GM18909 (cell line): ENCODE data around the gene SLC2A11.
A peak's percentile ranks its signal among the peaks of the same experiment; 100 is the strongest.

Source experiments
- ATAC-seq: cut with Tn5 transposase; IDR thresholded peaks from one replicate; pipeline ENCODE4 v1.9.1; 2021; ENCODE audit warnings: mild to moderate bottlenecking; ENCODE audit not compliant: unreplicated experiment, poor library complexity

Gene SLC2A11

GRCh38 chr22:23857606-23858483, at the start of gene SLC2A11:
Gene SLC2A11 (plus strand): TSS chr22:23857875. CDS start chr22:23858000, 125 bp downstream.
- peak; percentile 90 for ATAC-seq

- no peak for ATAC-seq
Observed at GRCh38 chr22:23812378-23812777, 45.3 kb upstream of the SLC2A11 start.

DNA sequence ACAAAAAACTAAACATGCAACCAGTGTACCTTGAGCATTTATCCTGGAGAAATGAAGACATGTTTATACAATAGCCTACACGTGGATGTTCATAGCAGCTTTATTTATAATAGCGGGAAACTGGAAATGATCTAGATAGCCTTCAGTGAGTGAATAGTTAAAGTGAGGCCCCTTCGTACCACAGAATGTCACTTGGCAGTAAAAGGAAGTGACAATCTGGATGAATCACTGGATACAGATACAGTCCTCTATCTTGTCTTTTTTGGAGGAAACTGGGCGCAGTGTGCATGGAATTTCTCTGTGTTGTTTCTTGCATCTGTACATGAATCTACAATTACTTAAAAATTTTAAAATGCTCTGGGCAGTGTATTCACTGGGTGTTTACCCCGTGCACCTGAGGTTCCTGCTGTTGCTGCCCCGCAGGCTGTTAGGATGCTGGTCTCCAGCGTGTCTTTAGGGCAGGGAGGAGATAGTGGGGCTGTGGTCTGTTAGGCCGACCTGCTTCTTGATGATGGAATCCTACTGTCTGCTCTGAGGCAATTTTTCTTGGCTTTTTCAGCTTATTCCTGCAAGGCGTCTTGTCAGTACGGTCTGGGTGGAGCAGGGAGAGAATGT, 42.0 kb upstream of the SLC2A11 start:
- ATAC-seq = no peak

GRCh38 chr22:23816156-23816976, 41.3 kb upstream of the SLC2A11 start:
- no peak for ATAC-seq

DNA sequence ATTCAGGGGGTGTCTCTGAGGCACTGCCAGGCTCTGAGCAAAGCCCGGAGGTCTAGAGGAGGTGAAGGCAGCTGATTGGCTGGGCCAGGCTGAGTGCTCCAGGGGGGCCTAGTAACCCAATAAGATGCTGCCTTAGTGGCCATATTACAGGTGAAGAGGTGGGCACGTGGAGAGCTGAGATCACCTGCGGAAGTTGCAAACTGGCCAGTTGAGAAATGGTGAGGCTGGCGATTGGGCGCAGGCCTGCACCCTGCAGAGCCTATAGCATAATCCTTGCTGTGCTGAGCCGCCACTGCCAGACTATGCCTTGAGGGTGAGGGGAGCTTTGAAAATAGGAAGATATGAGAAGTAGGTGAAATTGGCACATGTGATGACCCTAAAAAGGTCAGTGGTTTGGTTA, 40.5 kb upstream of the SLC2A11 start:
- no peak for ATAC-seq

- ATAC-seq = no peak
Observed at GRCh38 chr22:23818541-23818940, 39.1 kb upstream of the SLC2A11 start.

GRCh38 chr22:23820748-23821211, 36.9 kb upstream of the SLC2A11 start:
- no peak for ATAC-seq

- no peak for ATAC-seq
Observed at GRCh38 chr22:23822101-23822671, 35.5 kb upstream of the SLC2A11 start.

DNA sequence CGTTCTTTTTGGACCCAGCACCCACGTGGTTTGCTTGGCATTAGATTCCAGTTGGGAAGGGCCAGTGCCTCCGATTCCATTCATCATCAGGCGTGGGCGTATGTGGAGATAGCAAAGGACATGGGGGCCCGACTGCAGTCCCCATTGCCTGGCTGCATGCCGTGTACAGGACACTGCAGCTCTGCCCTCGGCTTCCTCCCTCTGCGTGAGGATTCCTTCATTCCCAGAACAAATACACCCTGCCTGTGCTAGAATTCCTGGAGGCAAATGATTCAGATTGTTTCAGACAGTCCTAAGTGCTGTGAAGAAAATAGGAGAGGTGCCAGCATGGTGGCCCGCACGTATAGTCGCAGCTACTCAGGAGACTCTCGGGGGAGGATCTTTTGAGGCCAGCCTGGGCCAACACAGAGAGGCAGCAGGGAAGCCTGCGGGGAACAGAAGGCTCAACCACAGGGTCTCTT, 34.3 kb upstream of the SLC2A11 start:
- ATAC-seq = no peak

DNA sequence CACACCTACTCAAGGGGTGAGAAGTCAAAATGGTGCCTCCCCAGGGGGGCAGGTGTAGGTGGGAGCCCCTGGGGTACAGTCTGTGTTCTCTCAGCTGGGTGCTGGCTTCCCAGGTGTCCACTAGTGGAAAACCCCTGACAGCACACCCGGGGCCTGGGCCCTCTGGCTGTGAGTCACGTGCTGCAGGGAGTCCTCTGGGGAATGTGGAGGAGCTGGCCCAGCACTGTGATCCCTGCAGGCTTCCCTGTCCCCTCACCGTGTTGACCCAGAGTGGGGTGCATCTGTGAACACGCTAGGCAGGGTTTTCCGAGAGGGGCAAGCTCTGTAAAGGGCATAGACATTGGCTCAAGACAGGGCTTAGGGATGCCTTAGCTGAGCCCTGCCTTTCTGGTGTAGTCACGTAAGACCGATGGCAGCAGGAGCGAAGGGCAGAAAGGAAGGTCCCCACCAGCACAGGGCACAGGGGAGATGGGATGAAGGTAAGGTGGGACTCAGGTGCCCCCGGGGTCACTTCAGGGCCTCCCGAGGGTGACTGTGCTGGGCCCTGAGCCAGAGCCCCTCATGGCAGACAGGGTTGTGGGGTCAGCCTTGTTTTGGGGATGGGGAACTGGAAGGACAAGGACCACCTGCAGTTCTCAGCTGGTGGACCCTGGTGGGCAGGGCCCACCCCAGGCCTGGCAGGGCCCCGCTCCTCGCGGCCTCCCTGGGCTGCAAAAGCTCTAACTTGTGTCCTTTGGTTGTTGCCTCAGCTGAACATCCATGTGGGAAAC, 33.0 kb upstream of the SLC2A11 start:
- no peak for ATAC-seq

- no peak for ATAC-seq
Observed at GRCh38 chr22:23825246-23825905, 32.3 kb upstream of the SLC2A11 start.

GRCh38 chr22:23826510-23827350, 30.9 kb upstream of the SLC2A11 start:
- no peak for ATAC-seq

DNA sequence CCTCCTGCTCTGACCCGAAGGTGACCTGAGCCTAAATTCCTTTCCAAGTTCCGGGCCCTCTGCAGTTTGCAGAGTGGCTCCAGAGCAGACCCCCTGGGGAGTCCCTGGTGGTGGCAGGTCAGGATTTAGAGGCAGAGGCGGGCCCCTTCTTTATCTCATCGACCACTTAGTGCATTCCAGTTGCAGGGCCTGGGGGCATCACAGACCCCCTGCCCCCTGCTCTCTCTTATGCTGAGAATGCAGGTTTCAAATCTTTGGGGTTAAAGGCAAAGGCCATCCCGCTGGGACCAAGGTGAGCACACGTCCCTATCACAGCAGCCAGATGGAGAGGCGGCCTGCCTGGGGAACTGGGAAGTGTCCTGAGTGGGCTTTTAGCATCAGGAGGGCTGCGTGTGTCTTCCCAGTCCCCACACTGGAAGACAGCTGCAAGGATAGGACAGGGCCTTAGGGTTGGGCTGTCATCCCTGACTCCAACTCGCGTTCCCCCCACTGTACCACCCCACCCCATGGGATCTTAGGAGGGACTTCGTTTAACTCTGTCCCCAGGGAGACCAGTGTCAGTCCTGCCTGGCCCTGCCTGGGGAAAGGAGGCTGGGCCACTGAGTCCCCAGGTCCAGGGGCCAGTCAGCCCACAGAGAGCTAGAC, 30.2 kb upstream of the SLC2A11 start:
- ATAC-seq = no peak

DNA sequence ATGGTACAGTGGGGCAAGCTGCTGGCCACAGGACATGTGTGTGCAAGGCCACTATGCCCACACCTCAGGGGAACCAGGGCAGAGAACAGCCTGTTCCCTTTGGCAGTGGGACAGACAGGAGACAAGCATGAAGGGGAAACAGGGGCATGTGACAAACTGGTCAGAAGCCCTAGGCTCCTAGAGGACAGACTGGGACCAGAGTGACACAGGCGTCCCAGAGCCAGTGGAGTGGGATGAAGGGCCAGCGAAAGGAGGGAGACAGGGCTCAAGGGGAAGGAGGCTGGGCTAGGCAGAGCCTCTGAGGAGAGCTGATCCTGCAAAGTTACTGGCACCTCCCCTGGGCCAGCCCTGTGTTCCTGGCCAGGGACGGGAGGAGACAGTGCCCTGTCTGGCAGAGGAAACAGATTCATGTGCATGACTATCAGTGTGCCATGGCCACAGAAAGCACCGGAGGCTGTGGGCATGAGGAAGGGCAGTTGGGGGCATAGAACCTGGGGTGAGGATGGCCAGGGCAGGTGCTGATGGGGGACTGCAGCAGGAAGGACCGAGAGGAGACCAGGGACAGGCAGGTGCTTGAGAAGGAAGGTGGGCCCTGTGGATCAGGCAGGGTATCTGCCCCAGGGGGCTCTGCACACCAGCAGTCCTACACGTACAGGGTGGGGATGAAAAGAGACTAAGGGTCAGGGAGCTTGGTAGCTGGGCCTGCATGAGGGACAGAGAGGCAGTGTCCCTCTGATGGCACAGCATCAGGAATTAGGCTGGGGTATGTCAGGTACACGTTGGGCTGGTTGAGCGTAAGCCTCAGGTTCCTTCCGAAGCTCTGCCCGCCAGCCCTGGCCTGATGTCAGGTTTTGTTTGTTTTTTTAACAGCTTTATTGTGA, 28.6 kb upstream of the SLC2A11 start:
- no peak for ATAC-seq

DNA sequence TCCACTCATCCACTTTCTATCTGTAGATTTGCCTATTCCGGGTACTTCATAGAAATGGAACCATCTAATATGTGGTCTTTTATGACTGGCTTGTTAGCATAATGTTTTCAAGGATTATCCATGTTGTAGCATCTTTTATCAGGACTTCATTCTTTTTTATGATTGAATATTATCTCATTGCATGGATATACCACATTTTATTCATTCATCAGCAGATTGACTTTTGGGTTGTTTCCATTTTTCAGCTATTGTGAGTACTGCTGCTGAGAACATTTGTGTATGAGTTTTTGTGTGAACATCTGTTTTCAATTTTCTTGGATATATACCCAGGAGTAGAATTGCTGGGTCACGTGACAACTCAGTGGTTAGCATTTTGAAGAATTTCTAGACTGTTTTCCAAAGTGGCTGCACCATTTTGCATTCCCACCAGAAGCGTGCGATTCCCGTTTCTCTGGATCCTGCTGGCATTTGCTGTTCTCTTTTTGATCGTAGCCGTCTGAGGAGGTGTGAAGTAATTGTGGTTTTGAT, 27.8 kb upstream of the SLC2A11 start:
- no peak for ATAC-seq

GRCh38 chr22:23831261-23831660, 26.4 kb upstream of the SLC2A11 start:
- ATAC-seq = no peak

DNA sequence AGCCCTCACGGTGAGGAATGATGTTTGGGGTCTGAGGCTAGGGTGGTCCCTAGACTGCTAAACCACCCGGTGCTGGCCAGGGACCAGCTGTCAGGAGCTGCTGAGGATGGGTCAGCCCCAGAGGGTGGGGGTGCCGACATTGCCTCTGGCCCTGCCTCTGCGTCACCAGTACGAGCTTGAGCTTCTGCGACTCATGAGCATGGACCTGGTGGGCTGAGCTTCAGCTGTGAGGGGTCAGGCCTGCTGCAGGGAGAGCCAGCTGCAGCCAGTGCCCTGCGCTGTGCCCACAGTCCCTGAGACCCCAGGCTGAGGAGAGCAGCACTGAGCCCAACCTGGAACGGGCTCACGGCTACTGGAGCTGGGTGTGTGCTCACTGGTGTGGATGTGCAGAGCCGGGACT, 25.9 kb upstream of the SLC2A11 start:
- no peak for ATAC-seq
